GM15510 (cell line): Measurements from ENCODE around the gene GNG10.

Experiments
- POLR2A ChIP-seq: IDR thresholded peaks from 3 replicates; pipeline ENCODE4 v1.6.1; 2011; ENCODE audit warnings: borderline replicate concordance; ENCODE audit not compliant: insufficient read length; ENCODE audit errors: extremely low read depth

GNG10 gene

DNA sequence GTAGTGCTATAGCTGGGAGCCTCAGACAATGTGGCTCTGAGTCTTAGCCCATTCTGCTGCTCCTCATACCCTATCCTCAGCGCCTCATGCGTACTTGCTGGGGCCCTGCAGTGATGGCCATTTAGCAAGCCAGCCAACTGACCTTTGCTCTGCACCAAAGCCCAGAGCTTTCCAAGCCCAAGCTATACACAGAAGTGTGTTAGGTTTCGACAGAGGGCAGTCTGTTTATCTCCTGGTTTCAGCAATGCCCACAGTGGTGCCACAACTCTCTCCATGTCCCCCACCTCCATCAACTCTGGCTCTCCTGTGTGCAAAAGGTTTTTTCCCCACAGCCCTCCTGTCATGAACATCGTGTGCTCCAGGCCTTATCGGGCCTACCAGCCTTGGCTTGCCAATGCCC is 16.9 kb downstream of the GNG10 start:
- TF ChIP-seq POLR2A = no peak

DNA sequence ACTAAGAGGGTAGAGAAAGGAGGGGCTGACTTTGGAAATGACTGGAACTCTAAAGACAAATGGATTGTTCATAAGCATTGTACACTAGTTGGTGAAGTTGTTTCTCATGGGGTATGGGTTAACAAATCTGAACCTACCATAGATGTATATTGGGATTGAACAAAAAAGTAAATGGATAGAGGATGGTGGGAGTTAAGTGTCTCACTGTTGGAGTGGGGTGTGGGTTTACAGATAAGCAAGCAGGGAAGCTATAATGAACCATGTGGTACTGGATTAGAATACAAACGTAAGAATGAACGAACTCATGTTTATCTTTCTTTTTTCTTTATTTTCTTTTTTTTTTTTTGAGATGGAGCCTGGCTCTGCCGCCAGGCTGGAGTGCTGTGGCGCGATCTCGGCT is 17.8 kb downstream of the GNG10 start:
- no peak for TF ChIP-seq POLR2A

GRCh38 chr9:111683392-111683791 is 22.0 kb downstream of the GNG10 start:
- no peak for TF ChIP-seq POLR2A

- no peak for TF ChIP-seq POLR2A
Measured at GRCh38 chr9:111691672-111692329, 30.4 kb downstream of the GNG10 start.

DNA sequence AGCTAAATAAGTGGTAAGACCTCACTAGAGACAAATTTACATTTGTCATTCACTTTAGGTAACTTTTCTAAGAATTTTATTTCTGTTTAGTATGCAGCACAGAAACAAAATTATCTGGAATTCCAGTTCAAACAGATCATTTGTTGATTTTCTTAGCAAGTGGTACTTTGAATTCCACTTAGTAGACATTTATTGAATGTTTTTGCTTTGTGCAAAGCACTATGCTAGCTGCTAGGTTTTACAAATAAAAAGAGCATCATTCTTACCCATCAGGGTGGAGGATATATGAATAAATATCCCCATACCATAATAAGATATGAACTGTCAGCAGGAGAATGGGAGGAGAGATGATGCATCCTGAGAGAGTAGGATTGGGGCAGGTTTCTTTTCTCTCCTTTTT is 35.4 kb downstream of the GNG10 start:
- no peak for TF ChIP-seq POLR2A

- no peak for TF ChIP-seq POLR2A
Measured at GRCh38 chr9:111700776-111701175, 39.4 kb downstream of the GNG10 start.

DNA sequence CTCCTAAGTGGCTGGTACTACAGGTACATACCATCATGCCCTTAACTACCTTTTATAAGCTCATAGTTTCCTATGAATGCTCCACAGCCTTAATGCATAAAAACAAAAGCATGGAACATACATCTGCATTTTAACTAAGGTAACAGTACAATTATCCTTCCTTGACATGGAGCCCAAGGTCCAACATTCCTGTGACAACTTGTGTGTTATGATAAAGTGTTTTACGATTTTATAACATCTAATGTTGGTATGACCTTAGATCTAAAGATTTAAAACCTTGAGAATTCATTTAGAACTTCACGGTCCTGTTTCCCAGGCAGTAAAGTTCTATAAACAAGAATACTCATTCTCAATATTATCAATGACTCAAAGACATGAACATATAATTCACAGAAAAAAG is 43.1 kb downstream of the GNG10 start:
- TF ChIP-seq POLR2A = no peak

DNA sequence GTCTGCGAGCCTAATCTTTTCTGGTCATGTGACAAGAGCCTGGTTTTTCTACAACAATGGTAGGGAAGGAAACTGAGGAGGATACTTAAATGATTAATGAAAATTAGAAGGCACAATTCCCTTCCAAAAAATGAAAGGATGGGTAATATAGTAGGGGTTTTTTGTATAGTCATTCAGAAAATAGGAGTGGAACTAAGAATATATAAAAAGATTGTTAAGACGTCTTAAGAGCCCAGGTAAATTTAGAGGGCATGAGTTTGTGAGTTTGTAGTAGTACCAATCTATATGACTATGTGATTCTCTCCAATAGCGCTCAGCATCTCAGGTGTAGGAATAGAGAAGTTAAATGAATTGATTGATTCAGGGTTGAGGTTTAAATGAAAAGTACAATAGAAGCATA is 50.1 kb downstream of the GNG10 start:
- TF ChIP-seq POLR2A = no peak

DNA sequence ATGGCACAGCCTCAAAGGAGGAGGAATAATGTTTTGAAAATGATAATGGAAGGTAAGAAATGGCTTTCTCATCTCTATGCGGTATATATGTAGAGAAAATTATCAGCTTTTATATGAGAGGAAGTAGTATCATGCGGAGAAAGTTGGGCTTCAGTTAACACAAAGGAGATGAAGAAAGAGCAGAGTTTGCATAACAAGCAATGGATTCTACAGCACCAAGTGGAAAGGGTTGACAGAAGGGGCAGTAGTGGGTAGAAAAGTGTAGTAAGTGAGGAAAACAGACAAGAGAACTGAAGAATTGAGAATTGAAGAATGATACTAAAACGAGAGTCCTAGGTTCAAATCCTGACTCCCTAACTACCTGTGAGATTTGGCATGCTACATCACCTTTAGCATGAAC is 51.0 kb downstream of the GNG10 start:
- TF ChIP-seq POLR2A = no peak

DNA sequence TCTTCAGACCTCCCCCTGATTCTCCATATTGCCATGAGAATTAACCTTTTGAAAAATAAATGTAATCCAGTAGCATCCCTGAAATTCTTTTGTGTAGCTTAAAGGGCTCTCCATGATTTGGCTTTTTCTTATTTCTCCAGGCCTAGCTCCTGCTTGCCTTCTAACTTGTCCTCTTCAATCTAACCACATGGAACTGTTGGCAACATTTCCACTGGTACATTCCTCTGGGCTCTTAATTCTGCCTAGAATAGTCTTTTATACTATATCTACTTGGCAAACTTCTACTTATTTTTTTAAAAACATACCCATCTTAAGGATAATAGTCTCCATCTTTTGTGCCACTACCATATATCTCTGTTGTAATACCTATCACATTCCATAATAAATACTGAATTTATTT is 54.1 kb downstream of the GNG10 start:
- no peak for TF ChIP-seq POLR2A

DNA sequence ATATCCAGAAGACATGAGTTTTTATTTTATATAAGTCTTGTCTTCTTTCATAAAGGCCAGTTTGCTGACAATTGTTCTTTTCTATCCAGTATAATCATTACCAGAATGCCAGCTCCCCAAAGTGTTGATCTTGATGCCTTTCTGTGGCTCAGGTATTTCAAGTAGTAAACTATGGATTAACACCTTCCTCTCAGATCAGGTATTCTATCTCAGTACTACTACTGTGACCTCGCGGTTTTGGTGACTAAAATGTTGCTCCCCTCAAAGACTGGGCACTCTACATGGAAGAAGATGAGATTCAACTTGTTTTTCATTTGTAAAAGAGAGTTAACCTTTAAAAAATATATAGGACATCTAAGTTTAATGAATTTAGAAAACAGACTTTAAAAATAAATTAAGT is 58.1 kb downstream of the GNG10 start:
- no peak for TF ChIP-seq POLR2A
